ENCODE results near the gene HOOK2.

Gene HOOK2

GRCh38 chr19:12800923-12801465 lies 25.6 kb upstream of the HOOK2 start:
- no peaks in the 10 kb centered on the region for H3K4me1 ChIP-seq (ENCODE audit: control insufficient read depth, insufficient read depth, low read length)

More at GRCh38 chr19:12800923-12801465, 25.6 kb upstream of the HOOK2 start:
- TF ChIP-seq PATZ1 (tag by site-specific recombination; IDR thresholded peaks at IDR 0.05) (peak; percentile 47), ZNF169 (tag by site-specific recombination; IDR thresholded peaks at IDR 0.05) (no peak), ZBTB20 (tag by site-specific recombination; IDR thresholded peaks at IDR 0.05) (peak; percentile 71; the same call in 1 of the 2 replicates), PRDM2 (tag by site-specific recombination; IDR thresholded peaks at IDR 0.05; ENCODE audit: borderline replicate concordance) (0 out of 2 replicates have a peak, but pooled peaks have one; percentile 68), YY1 (tag by site-specific recombination; IDR thresholded peaks at IDR 0.05) (0 out of 2 replicates have a peak, but pooled peaks have one; percentile 11), ZNF174 (tag by site-specific recombination; IDR thresholded peaks at IDR 0.05) (no peak), ZNF639 (tag by site-specific recombination; IDR thresholded peaks at IDR 0.05) (no peak), KLF8 (tag by site-specific recombination; IDR thresholded peaks at IDR 0.05) (no peak), KLF16 (tag by site-specific recombination; IDR thresholded peaks at IDR 0.05) (0 out of 2 replicates have a peak, but pooled peaks have one; percentile 7), HOXC10 (CRISPR knock-in tag; IDR thresholded peaks at IDR 0.05) (0 out of 2 replicates have a peak, but pooled peaks have one; percentile 46), CTCF (tag by site-specific recombination; IDR thresholded peaks at IDR 0.05) (peak; percentile 20; the same call in 1 of the 2 replicates)
- no peaks in the 10 kb centered on the region for H3K9me3 ChIP-seq (ENCODE audit: control insufficient read depth, insufficient read depth, low read depth, low read length)
- peaks cover 14 to 29% of the 10 kb centered on the region in 2 experiments; a peak in 2 of 3 replicates for H3K36me3 ChIP-seq (ENCODE audit: control insufficient read depth in 2 of 2, insufficient read depth in 1 of 2, low read length in 2 of 2)
- peak overlapping the region; percentile 86 for H3K4me3 ChIP-seq (ENCODE audit: low read depth, low read length)
- CTCF ChIA-PET: interaction anchor here (0.6 to 16.5 kb wide), 5 partner anchors 24 to 1985 kb away, joined by 3 to 386 read pairs (median 7); partner anchors contain the start of gene HOOK2
- POLR2A ChIA-PET: interaction anchor here (0.6 to 2.8 kb wide), 3 partner anchors 9 to 32 kb away, joined by 3 to 18 read pairs (median 5); partner anchors contain the start of gene JUNB
- H3K27ac ChIP-seq (ENCODE audit: extremely low read depth, low read depth, low read length): peak overlapping the region; percentile 76; the same call in 1 of the 2 replicates

All from HEK293 (cell line).